Frontal cortex (tissue), 4 donors: ENCODE data around the gene FOXRED1. TPM values are rescaled to one million over a fixed set of nuclear protein-coding genes. Genes with fewer than 3 reads are reported as not detected.
"Not testable (repeated sequence)": the region's sequence is repeated elsewhere in the genome, so short reads cannot be mapped to it uniquely, and the experiment has no call there.

ENCODE experiments used
- DNase-seq, 2 donors: peaks; one replicate each; pipeline ENCODE4 v3.0.0; 2012; ENCODE audit warnings: low spot score in 2 of 2
- FAIRE-seq: peaks from 2 replicates; lab custom pipeline; 2012; peaks lifted over from hg19 to GRCh38; lab: Jason Lieb, UNC
- total RNA-seq: library from RNA; depleted of rRNA; stranded (reverse); fragments of >200 nt; gene quantifications from one replicate; pipeline ENCODE4 v1.2.3, GENCODE V29; 2014
- donor health status: control.
- donor health status: control.
- donor health status: control.

The FOXRED1 gene
- 18.3 TPM for total RNA-seq

GRCh38 chr11:126268708-126269579, at the start of gene FOXRED1, which contains the start of gene SRPRA:
FOXRED1 (plus strand) TSS chr11:126269154; CDS start chr11:126269207, 53 bp downstream.
SRPRA (minus strand) TSS chr11:126268895; CDS start chr11:126268804, 91 bp downstream.
- DNase-seq (peak; percentile 98 to 100), FAIRE-seq (peak; percentile 49)

GRCh38 chr11:126219547-126219946, 49.4 kb upstream of the FOXRED1 start:
- FAIRE-seq, result no peak
- no peak for DNase-seq

- FAIRE-seq, result no peak
Observed at GRCh38 chr11:126224647-126225294, 44.2 kb upstream of the FOXRED1 start.

GRCh38 chr11:126225295-126225665, 43.7 kb upstream of the FOXRED1 start:
- FAIRE-seq, result no peak
- DNase-seq, result no peak

More at GRCh38 chr11:126224647-126225294, 44.2 kb upstream of the FOXRED1 start:
- DNase-seq, result no peak

GRCh38 chr11:126226334-126227084, 42.4 kb upstream of the FOXRED1 start:
- FAIRE-seq, result no peak
- no peak for DNase-seq

- DNase-seq, result no peak
- no peak for FAIRE-seq
Observed at GRCh38 chr11:126229858-126230540, 39.0 kb upstream of the FOXRED1 start.

GRCh38 chr11:126231725-126232459, 37.1 kb upstream of the FOXRED1 start:
- peak in 1 of 2 donors; percentile 29 for DNase-seq
- FAIRE-seq, result no peak

- FAIRE-seq, result peak; percentile 98
- DNase-seq, result no peak
Observed at GRCh38 chr11:126232683-126233082, 36.3 kb upstream of the FOXRED1 start.

GRCh38 chr11:126233391-126233790, 35.6 kb upstream of the FOXRED1 start:
- DNase-seq (no peak), FAIRE-seq (no peak)

GRCh38 chr11:126246636-126247035, 22.3 kb upstream of the FOXRED1 start:
- FAIRE-seq (no peak), DNase-seq (no peak)

GRCh38 chr11:126253265-126253664, 15.7 kb upstream of the FOXRED1 start:
- DNase-seq, result no peak
- no peak for FAIRE-seq

- DNase-seq, result no peak
- no peak for FAIRE-seq
Observed at GRCh38 chr11:126254819-126255218, 14.1 kb upstream of the FOXRED1 start.

GRCh38 chr11:126255507-126255906, 13.4 kb upstream of the FOXRED1 start:
- not testable (repeated sequence) for DNase-seq, FAIRE-seq

GRCh38 chr11:126256216-126256615, 12.7 kb upstream of the FOXRED1 start:
- DNase-seq (no peak), FAIRE-seq (no peak)

- FAIRE-seq (no peak), DNase-seq (no peak)
Observed at GRCh38 chr11:126257144-126257543, 11.8 kb upstream of the FOXRED1 start.

GRCh38 chr11:126257764-126258163, 11.2 kb upstream of the FOXRED1 start:
- FAIRE-seq (no peak), DNase-seq (no peak)

- no peak for FAIRE-seq
- DNase-seq, result no peak
Observed at GRCh38 chr11:126262216-126262615, 6.7 kb upstream of the FOXRED1 start.

GRCh38 chr11:126263489-126263888, 5.5 kb upstream of the FOXRED1 start:
- FAIRE-seq (no peak), DNase-seq (no peak)

- DNase-seq (no peak), FAIRE-seq (no peak)
Observed at GRCh38 chr11:126265811-126266210, 3.1 kb upstream of the FOXRED1 start.
